Measurements from ENCODE around the gene TWF2.

- TF ChIP-seq CTCF (conservative IDR thresholded peaks at IDR 0.05) (no peak), EZH2 (IDR thresholded peaks at IDR 0.05; ENCODE audit: low read depth) (no peak)
Observed at GRCh38 chr3:52210037-52210436, 28.9 kb downstream of the TWF2 start.
